Skin of body (tissue), 3 donors: ENCODE results near the gene SETD3. TPM values are rescaled to one million over a fixed set of nuclear protein-coding genes. Genes with fewer than 3 reads are reported as not detected.
"Not testable (repeated sequence)": the region's sequence is repeated elsewhere in the genome, so short reads cannot be mapped to it uniquely, and the experiment has no call there.

Experiments
- DNase-seq: peaks from one replicate; lab custom pipeline; 2025; lab: John Stamatoyannopoulos, UW
- small RNA-seq: library from RNA; depleted of rRNA; stranded (forward); fragments of <200 nt; gene quantifications from one replicate; pipeline ENCODE3, GENCODE V24; 2014; ENCODE audit warnings: low replicate concordance
- total RNA-seq: library from RNA; depleted of rRNA; stranded (reverse); fragments of >200 nt; gene quantifications from one replicate; pipeline ENCODE4 v1.2.3, GENCODE V29; 2014

Gene SETD3
- total RNA-seq, 1 donor from 2014 or later: 40.7 TPM

DNA sequence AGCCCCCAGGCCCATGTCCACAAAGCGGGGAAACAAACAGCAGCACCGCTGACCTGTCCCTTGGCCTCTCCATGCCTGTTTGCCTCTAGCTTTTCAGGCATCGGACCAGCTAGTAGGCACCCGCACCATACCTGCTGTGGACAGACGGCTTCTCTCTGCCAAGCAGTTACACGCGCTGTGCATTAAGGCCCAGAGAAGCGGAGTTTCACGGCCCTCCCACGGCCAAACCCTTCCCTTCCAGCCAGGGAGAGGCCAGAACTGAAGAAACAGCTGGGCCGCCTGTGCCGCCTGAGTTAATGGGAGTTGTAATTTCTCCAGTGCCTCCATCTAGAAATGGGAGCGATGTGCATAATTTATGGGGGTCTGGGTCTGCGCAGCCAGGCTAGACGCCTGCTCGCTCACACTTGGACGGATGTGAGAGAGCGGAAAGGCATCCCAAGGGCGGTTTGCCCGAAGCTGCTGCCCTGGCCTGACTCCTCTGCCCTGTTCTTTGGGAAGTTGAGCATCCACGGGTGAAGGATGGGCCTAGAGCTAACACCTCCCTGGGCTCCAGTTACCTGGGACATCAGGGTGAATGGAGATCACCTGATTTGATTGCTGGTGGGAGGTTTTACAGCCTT, 119.0 kb downstream of the SETD3 start:
- no peak for DNase-seq

DNA sequence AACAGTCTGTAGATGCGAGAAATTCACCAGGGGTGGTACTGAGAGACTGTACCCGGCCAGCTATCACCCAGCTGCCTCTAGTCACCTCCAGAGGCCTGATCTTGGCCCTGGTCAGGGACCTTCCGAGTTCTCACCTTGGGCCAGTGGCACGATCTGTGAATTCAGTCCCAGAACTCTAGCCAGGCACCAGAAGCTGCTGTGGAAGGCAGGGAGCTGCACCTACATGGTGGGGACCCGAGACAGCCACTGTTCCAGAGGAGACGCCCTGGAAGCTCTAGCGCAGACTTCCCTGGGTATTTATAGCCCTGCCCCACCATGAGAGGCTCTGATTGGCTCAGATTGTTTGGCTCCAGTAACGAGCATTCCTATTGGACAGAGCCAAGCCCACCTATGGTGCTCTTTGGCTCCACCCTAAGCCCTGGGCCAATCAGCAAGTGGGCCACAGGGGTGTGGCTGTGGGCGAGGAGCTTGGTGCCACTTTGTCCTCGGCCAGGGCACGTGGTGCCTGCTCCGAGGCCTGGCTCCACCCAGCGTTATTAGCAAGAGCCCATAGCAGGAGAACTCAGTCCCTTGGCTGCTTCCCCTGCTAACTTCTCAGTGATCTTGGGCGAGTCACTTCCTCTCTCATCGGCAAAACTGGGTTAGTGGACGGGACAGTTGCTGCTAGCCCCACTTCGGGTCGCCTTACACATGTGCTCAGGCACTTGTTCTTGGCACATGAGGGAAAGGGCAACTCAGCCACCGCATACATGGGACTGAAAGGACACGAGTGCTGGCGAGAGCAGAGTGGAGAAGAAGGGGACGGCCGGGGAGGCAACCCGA, 119.7 kb downstream of the SETD3 start:
- DNase-seq: no peak

DNA sequence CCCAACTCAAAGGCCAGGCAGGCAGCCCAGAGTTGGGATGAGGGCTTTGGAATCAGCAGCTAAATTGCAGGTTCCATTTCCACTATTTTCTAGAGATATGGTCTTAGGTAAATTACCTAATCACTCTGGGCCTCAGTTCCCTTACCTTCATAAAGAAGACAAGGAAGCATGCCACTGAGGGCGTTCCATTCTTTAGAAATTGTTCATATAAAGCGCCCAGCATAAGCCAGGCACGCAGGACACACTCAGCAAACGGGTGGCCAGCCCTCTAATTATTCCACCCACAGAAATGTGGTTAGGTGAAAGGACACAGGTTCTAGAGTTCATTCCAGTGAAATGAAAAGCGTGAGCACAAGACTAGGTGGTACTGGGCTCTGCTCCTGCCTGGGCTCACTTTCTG, 120.8 kb downstream of the SETD3 start:
- no peak for DNase-seq

DNA sequence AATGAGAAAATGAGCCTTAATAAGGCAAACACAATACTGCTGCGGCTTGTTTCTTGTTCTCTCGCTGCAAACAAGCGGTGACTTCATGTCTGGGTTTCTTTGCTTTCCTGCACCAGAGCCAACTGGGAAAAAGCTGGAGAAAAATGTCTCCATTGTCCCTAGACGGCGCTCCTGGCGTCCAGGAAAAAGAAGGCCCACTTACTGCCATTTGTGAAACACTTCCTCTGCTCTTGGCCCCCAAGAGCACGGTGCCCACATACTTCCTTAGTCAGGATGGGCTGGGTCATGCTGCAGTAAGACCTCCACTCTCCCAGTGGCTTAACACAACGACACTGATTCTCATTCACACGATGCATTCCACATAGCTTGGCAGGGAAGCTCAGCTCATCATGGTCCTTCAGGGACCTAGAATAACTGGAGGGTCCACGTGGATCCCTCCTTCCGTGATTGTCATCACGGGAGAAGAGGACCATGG, 122.7 kb downstream of the SETD3 start:
- DNase-seq: no peak

DNA sequence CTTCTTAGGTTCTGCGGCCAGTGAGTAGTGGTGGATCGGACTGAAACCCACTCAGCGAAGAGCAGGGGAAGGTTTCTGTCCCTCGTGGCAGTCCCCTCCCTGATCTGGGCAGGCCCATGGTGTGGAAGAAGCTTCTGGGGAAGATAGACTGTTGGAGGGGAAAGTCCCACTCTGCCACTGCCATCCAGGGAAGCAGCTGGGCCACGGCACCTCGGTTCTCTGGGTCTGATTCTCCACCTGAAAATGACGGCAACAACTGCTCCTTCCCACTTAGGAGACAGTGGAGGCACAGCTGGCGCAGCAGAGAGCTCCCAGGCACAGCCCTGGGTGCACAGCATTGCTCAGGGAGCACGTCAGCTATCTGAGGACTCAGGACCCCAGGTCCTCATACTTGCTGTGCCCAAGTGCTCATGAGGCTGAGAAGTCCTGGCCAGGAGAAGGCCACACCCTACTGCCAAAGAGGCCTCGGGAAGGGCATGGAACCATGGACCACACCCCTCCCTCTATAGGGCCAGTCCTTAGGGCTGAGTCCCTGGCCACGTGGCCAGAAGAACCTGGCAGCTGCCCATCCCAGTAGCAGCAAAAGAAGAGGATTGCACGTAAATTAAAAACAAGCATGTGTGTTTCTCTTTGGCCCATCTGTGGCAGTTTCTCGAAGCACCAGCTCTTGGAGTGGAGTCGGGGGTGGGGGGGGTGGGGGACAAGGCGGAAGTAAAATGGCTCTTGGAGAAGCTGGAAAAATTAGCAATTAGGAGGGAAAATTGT, 123.3 kb downstream of the SETD3 start:
- no peak for DNase-seq

DNA sequence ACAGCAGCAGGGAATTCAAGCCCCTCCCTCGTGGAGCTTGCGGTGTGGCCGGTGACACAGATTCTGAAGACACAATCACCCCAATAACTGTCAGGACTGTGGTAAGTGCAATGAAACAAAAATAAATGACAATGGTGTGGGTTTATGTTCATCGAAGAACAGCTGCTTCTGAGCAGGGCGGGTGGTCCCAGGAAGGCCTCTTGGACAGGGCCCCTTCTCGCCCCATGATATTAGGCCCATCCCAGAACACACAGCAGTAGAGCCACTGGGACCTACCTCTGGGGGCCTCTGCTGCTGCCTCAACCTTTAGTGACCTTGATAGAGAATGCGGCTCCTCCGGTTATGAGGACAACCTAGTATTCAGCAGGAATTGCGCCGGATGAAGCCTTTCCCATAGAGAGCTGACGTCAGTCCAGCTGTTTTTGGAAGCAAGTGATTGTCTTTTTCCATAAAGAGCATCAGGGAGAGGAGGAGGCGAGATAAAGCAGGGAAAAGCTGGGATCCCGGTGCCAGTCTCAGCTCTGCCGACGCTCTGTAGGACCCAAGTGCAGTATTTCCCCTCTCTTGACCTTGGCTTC, 124.5 kb downstream of the SETD3 start:
- DNase-seq: no peak

DNA sequence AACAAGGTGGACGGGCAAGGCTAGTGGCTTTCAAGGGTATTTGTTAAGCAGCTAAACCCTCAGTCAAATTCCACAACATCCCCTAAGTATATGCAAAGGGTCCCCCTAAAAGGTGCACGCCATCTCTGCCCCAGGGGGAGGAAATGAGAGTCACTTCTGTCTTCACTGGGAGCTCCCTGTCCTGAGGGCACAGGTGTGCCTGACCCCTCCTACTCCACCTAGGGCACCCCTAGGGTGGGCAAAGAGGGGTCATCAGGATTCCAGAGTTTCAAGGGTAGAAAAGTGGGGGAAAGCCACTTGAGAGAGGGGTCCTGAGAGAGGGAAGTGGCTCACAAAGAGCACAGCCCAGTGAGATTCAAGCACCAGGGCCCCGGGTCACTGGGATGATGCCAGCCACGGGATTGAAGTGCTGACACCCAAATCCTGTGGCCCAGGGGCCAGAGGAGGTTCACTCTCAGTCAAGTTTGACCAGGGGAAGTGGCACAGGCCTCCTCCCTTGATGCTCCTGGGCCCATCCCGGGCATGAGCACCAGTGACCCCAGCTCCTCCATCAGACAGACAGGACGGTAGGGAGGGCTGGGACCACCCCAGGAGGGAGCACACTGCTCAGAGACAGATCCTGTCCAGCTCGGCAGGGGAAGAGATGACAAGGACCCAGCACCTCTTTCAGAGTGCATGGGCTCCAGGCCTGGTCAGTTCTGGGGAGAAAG, 126.3 kb downstream of the SETD3 start:
- no peak for DNase-seq

DNA sequence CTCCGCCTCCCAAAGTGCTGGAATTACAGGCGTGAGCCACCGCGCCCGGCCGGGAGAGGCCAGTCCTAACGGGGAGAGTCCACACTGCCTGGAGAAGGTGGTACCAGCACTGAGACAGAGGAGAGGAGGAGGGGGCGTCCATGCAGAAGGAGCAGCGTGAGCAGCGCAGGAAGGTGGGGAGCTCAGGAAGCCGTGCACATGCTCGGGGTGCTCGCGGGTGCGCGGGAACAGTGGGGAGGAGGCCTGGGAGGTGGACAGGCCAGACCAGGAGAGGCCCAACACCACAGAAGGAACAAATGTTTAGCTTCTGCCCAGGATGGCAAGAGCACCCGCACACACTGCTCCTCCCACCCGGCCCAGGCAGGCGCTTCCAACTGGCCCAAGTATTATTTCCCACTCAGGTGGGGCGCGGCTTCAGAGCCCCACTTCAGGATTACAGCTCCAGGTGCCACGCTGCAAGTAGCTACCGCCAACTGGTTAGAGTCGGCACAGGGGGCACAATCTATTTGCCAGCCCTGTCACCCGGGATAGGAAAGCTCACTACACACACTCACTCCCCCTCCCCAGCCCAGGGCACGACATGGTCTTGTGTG, 127.9 kb downstream of the SETD3 start:
- no peak for DNase-seq

DNA sequence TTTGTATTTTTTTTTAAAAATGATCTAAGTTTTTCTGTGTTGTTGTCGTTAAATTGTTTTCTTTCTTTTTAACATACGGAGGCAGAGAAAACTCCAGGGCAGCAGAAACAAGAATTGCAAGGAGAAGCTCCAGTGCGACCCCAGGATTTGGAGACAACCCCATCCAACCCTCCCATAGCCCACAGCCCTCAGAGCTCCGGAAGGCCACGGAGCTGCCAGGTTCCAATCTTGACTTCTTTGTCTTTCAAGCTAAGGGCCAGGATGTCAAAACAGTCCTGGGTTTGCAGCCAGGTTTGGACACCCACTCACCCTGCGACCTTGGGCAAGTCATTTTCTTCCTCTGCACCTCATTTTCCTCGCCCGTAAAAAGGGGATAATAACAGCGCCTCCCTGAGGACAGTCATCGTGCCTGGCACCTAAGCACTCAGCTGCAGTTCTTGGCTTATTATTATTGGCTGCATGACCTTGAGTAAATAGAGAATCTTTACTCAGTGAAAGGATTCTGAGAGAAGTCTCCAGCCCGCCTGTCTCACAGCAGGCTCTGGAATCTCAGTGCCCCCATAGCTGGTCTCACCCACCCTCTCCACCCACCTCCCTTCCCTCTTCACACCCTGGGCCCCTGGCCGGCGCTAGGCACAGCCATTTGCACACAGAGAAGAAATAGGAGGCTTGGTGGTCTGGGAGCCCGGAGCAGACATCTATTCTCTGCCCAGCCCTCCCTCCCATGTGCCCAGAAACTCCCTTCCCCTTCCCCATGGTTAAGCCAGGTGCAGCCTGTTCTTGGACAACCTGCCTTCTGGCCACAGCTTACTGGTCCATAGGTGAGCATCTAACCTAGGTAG, 129.3 kb downstream of the SETD3 start:
- no peak for DNase-seq

DNA sequence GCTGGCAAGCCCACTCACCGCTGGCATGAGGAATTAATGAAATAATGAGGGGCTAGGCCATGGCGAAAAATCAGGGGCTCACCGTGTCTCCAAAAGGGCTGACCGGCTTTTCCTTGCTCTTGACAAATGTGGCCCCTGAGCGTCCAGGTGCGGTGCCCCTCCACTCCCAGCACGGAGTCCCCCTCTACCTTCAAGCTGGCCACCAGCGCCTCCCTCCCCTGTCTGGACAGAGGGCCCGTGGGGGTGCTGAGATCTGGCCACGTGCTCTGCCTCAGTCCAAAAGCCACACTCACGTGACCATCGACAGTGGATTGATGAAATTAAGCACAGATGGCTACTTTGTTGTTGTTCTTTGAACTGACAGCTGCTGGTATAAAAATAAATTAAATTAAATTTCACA, 129.9 kb downstream of the SETD3 start:
- peak; percentile 20 for DNase-seq

DNA sequence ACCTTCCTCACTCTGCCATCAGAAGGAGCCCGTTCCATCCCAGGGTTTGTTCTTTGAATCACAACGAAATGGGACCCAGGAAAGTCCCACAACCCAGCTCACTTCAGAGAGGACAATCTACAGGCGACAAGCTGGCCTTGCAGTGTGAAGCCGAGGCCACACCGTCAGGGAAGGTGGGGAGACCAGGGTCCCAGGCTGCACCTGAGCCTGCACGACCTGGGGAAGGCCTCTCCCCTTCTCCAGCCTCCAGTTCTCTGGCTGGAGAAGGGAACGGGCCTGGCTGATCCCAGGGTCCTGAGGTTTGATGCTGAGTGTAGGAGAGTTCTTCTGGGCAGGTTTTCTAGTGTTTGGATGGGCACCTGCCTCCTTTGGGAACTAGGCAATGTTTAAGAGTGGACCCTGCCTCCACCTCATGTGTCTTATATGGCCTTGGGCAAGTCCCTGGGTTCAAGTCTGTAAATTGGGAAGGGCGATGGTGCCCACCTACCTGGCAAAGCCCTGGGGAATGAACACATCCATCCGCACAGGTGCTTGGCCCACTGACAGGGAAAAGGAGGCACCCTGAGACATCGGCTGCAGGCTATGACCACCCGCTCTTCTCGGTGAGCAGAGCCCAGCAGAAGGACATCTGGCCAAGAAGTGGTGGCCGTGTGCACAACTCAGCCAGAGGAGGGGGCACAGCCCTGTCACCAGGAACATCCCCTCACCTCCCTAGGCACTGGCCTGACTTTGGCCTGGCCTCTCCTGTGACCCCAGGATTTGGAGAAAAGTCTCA, 130.8 kb downstream of the SETD3 start:
- DNase-seq: no peak

DNA sequence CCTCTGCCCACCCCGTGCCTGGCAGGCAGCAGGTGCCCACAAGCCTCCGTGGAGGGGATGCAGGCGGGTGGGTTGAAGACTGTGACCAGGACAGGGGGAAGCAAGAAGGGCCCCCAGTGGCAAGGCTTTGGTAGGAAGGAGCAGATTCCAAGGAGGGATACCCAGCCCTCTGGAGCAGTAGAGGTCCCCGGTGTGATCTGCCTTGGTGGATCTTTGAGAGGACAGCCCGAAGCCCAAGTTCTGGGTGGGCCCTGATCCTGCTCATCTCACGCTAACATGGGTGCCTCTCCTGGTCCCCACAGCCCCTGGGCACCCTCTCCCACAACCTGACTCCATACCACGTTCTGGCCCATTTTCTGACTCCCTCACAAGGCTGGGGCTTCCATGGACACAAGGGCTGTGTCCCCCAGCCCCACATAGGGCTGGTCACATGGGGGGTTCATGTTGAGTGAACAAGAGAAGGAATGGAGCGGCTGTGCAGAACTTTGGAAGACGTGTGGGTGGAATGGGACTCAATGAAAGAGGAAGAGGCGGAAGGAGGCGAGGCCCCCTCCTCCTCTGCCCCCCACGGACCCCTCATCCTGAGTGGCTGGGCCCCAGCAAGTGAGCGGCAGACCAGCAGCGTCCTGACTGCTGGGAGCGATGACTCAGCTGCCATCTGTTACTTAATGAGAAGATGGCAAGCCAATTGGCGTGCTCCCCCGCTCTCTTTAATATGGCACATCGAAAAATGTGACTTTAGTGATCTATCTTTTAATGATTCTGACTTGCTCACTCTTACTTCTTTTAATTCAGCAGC, 131.6 kb downstream of the SETD3 start:
- DNase-seq: no peak

DNA sequence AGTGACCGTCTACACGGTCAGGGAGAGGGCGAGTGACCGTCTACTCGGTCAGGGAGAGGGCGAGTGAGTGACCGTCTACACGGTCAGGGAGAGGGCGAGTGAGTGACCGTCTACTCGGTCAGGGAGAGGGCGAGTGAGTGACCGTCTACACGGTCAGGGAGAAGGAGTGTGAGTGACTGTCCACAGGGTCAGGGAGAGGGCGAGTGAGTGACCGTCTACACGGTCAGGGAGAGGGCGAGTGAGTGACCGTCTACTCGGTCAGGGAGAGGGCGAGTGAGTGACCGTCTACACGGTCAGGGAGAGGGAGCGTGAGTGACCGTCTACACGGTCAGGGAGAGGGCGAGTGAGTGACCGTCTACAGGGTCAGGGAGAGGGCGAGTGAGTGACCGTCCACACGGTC, 132.4 kb downstream of the SETD3 start:
- not testable (repeated sequence) for DNase-seq

Small RNA genes lying within 50 kb of the gene (small RNA-seq; reads per million reads assigned to genes)
- gene RNU6-91P: not detected

Other genes starting within 250 kb of the SETD3 start
- 17.6 TPM for gene BCL11B, start 208.7 kb downstream of the SETD3 start, total RNA-seq
- 64.6 TPM for gene CCNK, start 550 bp upstream of the SETD3 start, total RNA-seq
- gene CCDC85C, start 123.3 kb upstream of the SETD3 start, total RNA-seq: 7.0 TPM
- gene HHIPL1, start 164.3 kb upstream of the SETD3 start, total RNA-seq: 0.99 TPM
- gene CYP46A1, start 203.4 kb upstream of the SETD3 start, total RNA-seq: 2.0 TPM